GDM1 (cell line): ENCODE results near the gene GRK5.

Source experiments
- DNase-seq: peaks from one replicate; lab custom pipeline; 2025; lab: John Stamatoyannopoulos, UW

Gene GRK5

DNA sequence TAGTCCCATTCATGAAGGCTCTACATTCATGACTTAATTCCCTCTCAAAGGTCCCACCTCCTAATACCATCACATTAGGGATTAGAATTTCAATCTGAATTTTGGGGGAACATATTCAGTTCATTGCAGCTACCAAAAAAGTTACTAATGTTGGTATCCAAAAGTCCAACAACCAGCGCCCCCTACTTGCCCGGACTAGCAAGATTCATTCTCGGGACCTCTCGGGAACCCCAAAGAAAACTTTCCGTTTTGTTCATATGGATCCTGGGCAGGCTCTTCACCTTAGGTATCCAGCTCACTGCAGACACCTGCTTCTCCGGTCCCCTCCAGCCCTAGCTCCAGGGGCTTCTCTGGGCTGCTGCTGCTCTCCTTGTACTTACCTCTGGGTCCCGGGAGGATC lies 8.9 kb upstream of the GRK5 start:
- no peak for DNase-seq

DNA sequence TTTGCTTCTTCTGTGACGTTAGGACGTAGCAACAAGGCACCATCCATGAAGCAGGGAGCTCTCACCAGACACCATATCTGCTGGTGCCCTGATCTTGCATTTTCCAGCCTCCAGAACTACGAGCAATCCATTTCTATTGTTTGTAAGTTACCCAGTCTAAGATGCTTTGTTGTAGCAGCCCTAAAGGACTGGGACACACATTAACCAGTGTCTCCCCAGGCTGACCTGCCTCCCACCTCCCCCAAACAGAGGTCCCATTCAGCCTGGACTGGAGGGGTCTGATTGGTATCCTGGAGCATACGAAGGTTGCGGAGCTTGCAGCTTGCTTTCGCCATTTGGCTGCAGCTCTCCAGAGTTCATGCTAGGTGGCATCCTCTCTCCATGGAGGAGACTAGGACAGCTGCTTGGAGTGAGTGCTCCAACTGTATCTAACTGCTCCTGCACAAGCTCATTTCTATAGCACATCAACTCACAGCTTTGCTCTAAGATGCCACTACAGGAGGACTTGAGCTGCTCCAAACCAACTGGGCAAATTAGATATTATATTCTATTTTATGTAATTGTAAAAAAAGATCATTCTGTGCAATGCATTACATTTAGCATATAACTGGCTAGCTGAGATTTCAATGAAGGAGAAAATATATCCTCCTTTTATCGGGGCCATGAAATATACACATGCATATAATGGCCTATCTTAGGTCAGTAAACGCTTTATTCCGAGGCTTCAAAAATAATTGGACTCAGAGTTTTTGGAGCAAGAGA lies 8.0 kb upstream of the GRK5 start:
- DNase-seq, result peak; percentile 58

GRCh38 chr10:119201233-119201632 lies 6.1 kb upstream of the GRK5 start:
- DNase-seq, result no peak

DNA sequence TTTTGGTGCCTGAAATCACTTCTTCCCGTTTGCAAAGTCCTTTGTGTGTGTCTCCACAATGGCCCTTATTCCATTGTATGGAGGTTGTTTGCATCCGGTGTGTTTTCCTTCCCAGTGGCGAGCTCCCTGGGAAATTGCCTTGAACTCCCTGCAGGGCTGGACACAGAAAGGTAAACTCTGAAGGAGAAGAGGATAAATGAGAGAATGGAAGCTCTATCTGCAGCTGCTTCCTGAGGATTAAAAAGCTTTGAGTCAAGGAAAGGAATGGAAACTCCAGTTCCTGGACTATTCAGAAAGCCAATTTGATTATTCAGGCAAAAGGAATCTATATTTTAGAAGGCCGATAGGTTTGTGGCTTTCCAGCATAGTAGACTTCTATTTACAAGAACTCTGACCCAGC lies 4.4 kb upstream of the GRK5 start:
- DNase-seq, result no peak

DNA sequence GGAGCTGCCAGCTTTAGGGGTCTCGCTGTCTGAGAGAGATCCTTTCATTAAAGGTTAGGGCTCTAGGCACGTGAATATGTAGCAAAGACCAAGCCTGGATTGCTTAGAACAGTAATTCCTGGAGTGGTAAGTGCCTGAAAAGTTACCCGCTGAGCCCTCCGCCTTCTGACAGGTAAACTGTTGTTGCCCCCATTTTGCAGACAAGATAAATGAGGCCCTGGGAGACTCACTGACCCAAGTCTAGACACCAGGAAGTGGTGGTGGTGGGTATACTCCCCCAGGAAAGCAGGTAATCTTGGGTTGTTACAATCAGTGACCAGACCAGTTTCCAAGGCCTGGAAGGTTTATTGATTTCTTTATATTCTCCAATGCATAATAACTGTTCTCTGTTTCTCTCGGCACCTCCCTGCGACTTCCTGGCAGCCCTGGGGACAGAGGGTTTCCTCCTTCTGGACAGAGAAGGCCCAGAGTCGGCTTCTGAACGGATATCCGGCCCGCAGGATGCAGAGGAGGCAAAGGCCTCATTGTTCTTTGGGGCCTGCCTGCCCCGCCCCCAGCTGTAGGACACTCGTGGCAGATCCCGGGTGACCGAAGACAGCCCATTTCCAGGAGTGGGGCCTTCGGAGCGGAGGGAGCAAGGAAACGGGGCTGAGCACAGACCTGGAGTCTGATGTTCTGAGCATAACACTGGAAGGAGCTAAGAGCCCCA lies 1.3 kb upstream of the GRK5 start:
- peak; percentile 56 for DNase-seq

GRCh38 chr10:119206603-119207365 lies 587 bp upstream of the GRK5 start:
- DNase-seq, result peak; percentile 68

GRCh38 chr10:119207713-119208552 lies 562 bp downstream of the GRK5 start:
- no peak for DNase-seq

DNA sequence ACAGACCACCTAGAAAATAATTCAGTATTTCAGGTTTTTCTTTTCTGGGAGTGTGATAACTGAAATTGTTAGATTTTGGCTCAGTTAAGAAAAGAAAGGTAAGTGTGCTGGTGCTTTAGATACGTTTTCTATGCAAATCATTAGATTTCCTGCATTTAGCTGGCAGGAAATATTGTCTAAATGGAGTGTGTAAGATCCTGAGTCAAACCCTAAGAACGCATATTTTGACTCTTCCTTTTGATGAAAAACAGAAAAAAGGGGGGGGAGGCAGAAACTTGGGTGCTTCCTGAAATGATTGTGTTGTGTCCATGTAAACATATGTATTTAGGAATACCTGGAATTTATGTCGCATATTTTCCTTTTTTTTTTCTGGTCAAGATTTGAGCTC lies 1.2 kb downstream of the GRK5 start:
- DNase-seq, result no peak

DNA sequence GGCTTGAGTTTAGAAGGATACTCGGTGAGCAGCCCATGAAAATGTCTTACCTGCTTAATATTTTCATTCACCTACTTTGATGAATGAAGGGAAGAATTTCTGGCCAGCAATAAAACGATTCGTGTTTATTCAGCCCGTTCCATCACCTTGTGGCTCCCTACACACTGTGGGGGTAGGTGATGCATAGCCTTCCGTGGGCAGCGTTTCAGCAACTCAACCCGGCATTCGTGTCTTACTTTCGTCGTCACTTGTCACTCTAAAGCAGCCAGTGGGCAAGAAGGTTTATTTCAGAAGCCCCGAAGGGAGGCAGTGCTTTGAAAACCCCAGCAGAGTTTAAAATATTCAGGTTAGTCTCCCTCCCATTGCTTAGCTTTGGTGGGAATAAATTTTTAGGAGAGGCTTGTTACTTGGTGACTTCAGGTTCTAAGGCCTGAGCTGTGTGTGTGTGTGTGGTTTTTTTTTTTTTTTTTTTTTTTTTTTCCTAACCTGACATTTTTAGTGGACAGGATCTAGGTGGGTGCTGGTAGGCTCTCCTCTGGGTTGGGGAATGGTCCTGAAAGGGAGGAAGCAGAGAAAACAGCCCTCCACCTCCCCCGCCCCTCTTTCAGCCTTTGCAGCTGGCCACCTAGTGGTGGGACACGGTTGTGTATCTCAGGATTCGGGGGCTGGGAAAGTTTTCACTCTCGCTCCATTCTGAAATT lies 1.8 kb downstream of the GRK5 start:
- DNase-seq, result peak; percentile 8

GRCh38 chr10:119209736-119210355 lies 2.5 kb downstream of the GRK5 start:
- no peak for DNase-seq

GRCh38 chr10:119210633-119211032 lies 3.3 kb downstream of the GRK5 start:
- no peak for DNase-seq

DNA sequence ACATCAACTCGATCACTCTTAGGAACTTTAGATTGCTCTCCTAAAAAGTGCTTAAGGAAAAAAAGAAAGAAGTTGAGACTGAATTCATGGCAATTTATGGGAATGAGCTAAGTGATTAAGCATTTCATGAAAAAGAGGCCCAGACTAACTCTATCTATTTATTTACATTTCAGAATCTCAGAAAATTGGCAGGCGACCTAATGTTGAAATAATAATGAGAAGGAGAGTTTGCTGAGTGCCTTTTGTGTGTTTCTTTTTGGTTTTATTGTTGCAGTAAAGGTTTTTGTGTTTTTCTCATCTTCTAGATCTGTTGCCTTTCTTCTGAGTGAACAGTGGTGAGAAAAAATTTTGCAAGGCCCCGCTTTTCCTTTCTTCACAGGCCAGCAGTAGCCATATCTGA lies 3.8 kb downstream of the GRK5 start:
- no peak for DNase-seq

GRCh38 chr10:119211625-119212441 lies 4.5 kb downstream of the GRK5 start:
- no peak for DNase-seq

DNA sequence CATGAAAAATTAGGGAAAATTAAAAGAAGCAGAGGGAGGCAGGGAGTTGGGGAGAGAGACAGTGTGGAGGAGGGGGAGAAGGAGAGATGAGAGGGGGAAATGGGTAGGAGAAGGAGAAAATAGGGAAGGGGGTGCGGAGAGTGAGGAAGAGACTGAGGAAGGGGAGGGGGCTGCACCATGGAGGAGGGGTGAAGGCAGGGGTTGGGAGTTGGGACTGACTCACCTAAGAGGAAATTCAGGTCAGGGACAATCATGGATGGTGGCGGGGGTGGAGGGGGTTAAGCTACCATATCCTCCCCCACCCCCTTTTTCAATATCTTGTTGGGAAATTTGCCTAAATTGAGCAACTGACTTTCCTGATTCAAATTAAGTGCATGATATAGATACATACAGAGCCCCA lies 8.0 kb downstream of the GRK5 start:
- no peak for DNase-seq

DNA sequence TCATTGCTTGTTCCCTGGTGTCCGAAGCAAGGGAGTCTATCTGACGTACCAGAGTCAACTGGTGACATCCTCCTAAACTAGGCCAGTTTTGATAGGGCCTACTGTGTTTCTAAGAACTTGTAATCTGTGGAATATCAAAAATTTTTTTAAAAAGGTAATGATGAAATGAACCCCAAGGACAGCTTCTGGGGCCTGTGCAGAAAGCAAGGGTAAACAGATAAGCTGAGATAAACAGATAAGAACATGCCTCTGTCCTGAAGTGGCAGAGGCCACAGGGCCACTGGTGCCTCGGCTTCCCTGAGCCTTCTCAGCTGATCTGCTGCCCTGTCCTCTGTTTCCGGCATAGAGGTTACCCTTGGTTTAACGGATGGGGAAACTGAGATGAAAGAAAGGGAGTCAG lies 8.8 kb downstream of the GRK5 start:
- DNase-seq, result no peak

DNA sequence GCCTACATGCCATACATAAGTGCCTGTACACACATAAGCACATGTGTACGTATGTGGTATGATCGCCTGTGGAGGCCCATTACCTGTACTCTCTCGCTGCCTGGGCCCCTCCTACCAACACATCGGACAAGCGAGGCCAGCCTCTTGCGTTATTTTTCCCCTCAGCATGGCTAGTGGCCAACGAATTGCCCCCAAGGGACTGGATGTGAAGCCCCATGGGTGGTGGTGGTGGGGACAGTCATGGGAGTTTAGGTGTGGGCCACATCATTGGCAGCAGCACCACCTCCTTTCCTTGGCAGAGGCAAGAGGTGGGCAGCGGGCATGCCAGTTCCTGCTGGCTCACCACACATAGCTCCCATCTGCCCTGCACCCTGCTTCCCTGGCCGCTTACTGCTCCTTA lies 10.0 kb downstream of the GRK5 start:
- no peak for DNase-seq

DNA sequence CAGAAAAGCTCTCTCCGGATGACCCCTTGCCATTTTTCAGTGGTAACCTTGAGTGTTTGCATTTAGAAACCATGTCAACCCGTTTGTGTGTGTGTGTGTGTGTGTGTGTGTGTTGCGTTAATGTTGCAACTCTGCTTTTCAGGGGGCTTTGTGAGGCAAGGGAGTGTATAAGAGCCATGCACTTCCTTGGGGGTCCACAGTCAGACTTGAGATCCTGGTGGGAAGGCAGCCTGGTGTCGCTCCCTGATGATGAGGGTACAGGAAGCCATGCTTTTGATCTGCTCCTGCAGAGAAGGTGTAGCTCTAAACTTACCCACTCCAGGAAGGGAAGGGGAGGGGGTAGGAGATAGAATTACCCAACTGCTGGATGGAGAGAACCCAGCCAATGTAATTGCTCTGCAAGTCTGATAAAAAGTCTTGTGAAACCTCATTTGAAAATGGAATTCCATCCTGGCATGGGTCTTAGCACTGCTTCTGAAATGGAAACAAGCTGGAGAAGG lies 10.7 kb downstream of the GRK5 start:
- DNase-seq, result no peak

GRCh38 chr10:119219871-119220270 lies 12.5 kb downstream of the GRK5 start:
- no peak for DNase-seq

DNA sequence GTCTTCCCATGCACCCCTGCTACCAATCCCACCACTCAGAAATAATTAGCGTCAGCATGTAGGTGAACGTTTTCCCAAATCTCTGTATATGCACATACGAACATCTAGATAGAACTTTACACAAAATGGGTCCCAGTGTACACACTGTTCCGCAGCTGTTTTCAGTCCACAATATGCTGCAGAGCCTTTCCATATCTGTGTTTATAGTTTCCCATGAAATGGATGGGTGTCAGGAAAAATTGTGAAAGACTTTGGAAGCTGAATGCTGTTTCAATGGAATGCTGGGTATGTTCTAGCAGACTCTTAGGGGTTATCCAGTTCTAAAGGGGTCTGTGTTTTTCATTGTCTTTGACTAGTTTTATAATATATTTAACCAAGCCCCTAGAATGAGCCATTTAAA lies 13.8 kb downstream of the GRK5 start:
- DNase-seq, result no peak

DNA sequence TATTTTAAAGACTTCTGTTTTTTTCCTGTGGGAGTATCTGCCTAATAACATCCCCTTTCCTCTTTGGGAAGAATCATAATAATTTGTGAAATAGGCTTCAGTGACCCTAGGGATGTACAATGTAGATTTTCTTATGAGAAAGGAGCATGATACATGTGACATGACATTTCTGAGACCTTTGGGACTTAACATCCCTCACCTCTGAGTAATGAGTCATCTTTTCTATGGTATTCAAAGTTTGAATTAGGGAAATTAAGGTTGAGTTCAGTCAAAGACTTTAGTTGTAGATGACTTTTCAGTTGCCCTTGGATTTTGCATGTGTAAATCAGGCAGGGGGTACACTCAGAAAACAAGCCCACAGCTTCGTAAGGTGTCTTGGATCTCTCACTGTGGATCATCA lies 14.3 kb downstream of the GRK5 start:
- DNase-seq, result no peak
